Measurements from ENCODE around the gene QSER1.

DNA sequence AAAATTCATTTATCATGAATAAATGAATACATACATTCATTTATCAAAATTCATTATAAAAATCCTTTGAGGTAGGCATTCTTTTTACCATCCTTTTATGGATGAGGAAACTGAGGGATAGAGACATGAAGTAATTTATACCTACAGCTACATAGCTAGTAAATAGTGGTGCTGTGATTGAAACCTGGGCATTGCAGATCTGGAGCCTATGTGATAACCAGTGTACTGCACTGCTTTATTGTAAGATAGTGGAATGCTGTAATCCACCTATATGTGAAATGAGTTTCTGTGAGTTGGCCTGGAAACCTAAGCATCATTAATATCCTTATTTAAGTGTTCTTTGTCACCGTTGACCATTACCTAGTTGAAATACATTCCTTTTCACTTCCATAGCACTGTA is 4.5 kb downstream of the QSER1 start:
- TF ChIP-seq, protein P1, sequence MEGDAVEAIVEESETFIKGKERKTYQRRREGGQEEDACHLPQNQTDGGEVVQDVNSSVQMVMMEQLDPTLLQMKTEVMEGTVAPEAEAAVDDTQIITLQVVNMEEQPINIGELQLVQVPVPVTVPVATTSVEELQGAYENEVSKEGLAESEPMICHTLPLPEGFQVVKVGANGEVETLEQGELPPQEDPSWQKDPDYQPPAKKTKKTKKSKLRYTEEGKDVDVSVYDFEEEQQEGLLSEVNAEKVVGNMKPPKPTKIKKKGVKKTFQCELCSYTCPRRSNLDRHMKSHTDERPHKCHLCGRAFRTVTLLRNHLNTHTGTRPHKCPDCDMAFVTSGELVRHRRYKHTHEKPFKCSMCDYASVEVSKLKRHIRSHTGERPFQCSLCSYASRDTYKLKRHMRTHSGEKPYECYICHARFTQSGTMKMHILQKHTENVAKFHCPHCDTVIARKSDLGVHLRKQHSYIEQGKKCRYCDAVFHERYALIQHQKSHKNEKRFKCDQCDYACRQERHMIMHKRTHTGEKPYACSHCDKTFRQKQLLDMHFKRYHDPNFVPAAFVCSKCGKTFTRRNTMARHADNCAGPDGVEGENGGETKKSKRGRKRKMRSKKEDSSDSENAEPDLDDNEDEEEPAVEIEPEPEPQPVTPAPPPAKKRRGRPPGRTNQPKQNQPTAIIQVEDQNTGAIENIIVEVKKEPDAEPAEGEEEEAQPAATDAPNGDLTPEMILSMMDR (IDR thresholded peaks at IDR 0.05; ENCODE audit: insufficient read depth, low read length, poor library complexity, severe bottlenecking): no peak
- TF ChIP-seq EZH2phosphoT487 (conservative IDR thresholded peaks at IDR 0.05; ENCODE audit: low read length): no peak

All from SU-DHL-6 (cell line).